ENCODE results near the gene WFIKKN2. TPM values are rescaled to one million over a fixed set of nuclear protein-coding genes. Genes with fewer than 3 reads are reported as not detected.
"Not testable (repeated sequence)": the region's sequence is repeated elsewhere in the genome, so short reads cannot be mapped to it uniquely, and the experiment has no call there.

The WFIKKN2 gene
- total and polyA plus RNA-seq, 2 experiments from 2014 or later = 0.34 TPM; not detected in 1

DNA sequence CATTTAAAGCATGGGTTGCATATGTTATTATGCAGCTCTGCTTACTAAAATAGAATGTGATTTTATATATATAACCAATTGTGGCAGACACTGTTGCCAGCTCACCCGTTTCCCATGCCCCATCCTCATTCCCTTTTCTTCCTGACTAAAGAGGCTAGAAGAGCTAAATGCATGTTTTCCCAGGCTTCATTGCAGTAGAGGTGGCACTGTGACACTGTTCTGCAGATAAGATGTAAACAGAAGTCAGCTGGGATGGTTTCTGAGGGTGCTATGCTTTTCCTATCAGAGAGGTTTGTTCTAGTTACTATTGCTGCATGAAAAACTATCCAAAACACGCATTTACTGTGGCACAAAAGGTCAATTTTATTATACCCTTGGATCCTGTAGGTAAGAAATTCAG lies 36.5 kb downstream of the WFIKKN2 start:
- Histone ChIP-seq H3K4me3 (no peak overlapping the region), H3K27ac (no peak overlapping the region), H3K4me1 (ENCODE audit: low read depth) (peaks cover 11% of the 10 kb centered on the region), H3K9me3 (ENCODE audit: low read depth) (no peaks in the 10 kb centered on the region), H3K27me3 (no peaks in the 10 kb centered on the region), H3K36me3 (no peaks in the 10 kb centered on the region)
- TF ChIP-seq, protein P1, sequence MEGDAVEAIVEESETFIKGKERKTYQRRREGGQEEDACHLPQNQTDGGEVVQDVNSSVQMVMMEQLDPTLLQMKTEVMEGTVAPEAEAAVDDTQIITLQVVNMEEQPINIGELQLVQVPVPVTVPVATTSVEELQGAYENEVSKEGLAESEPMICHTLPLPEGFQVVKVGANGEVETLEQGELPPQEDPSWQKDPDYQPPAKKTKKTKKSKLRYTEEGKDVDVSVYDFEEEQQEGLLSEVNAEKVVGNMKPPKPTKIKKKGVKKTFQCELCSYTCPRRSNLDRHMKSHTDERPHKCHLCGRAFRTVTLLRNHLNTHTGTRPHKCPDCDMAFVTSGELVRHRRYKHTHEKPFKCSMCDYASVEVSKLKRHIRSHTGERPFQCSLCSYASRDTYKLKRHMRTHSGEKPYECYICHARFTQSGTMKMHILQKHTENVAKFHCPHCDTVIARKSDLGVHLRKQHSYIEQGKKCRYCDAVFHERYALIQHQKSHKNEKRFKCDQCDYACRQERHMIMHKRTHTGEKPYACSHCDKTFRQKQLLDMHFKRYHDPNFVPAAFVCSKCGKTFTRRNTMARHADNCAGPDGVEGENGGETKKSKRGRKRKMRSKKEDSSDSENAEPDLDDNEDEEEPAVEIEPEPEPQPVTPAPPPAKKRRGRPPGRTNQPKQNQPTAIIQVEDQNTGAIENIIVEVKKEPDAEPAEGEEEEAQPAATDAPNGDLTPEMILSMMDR (IDR thresholded peaks at IDR 0.05; ENCODE audit: low read depth, low read length) = no peak
- DNase-seq (ENCODE audit: low read depth in 1 of 2, low spot score in 1 of 2) = no peak

DNA sequence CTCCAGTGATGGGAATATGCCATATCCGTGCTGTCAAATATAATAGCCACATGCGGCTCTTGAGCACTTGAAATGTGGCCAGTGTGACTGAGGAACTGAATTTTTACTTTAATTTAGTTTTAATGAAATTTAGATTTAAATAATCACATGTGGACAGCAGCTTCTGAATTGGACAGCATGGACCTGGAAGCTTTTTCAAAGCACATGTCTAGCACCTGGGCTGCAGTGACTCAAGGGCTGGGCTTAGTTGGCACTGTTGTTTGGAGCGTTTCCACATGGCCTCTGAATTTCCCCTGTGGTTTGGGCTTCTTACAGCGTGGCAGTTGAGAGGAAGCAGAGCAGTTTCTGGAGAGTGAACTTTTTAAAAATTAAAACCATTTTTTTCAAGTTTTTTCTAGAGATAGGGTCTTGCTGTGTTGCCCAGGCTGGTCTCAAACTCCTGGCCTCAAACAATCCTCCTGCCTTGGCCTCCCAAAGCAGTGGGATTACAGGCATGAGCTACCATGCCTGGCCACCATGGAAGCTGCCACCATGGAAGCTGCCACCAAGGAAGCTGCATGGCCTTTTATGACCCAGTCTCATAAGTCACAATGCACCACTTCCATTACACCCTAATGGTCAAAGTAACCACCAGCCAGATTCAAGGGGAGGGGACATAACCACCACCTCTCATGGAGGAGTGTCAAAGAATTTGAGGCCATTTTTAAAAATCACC lies 37.5 kb downstream of the WFIKKN2 start:
- Histone ChIP-seq H3K27ac (no peak overlapping the region), H3K4me1 (ENCODE audit: low read depth) (peaks cover 11% of the 10 kb centered on the region), H3K27me3 (no peaks in the 10 kb centered on the region), H3K36me3 (no peaks in the 10 kb centered on the region), H3K9me3 (ENCODE audit: low read depth) (no peaks in the 10 kb centered on the region), H3K4me3 (no peak overlapping the region)
- TF ChIP-seq, protein P1 (IDR thresholded peaks at IDR 0.05; ENCODE audit: low read depth, low read length) = no peak
- peak in 1 of 2 donors; percentile 71 for DNase-seq (ENCODE audit: low read depth in 1 of 2, low spot score in 1 of 2)

DNA sequence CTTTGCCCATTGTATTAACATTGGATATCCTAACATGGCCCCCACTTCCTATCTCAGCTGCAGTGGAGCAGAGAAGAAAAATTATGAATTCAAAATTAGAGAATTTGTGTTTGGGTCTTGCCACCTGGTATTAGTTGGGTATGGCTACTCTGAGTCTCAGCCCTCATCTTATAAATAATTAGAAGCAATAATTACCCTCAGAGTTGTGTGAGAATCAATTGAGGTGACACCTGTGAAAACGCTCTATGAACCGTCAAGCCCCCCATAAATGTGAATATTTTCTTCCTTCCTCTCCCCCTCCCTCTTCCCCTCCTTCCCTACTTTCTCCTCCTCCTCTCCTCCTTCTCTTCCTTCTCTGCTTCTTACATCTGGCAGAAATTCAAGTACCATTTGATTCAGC lies 39.7 kb downstream of the WFIKKN2 start:
- Histone ChIP-seq H3K27me3 (no peaks in the 10 kb centered on the region), H3K9me3 (ENCODE audit: low read depth) (no peaks in the 10 kb centered on the region), H3K4me3 (no peak overlapping the region), H3K27ac (no peak overlapping the region), H3K36me3 (no peaks in the 10 kb centered on the region), H3K4me1 (ENCODE audit: low read depth) (peaks cover 6% of the 10 kb centered on the region)
- no peak for DNase-seq (ENCODE audit: low read depth in 1 of 2, low spot score in 1 of 2)
- TF ChIP-seq, protein P1 (IDR thresholded peaks at IDR 0.05; ENCODE audit: low read depth, low read length) = no peak

DNA sequence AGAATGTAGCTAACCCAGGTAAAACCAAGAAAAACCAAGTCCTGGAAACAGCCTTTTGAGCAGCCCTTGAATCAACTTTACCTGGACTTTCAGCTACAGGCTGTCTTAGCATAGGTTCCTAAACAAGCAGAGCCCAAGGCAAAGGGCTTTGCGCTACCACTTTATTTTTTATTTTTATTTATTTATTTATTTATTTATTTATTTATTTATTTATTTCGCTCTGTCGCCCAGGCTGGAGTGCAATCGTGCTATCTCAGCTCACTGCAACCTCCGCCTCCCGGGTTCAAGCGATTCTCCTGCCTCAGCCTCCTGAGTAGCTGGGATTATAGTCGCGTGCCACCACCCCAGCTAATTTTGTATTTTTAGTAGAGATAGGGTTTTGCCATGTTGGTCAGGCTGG lies 41.7 kb downstream of the WFIKKN2 start:
- H3K27me3 ChIP-seq; H3K9me3 ChIP-seq (ENCODE audit: low read depth); H3K36me3 ChIP-seq; DNase-seq (ENCODE audit: low read depth in 1 of 2, low spot score in 1 of 2); H3K4me1 ChIP-seq (ENCODE audit: low read depth); H3K4me3 ChIP-seq; H3K27ac ChIP-seq: not testable (repeated sequence)

DNA sequence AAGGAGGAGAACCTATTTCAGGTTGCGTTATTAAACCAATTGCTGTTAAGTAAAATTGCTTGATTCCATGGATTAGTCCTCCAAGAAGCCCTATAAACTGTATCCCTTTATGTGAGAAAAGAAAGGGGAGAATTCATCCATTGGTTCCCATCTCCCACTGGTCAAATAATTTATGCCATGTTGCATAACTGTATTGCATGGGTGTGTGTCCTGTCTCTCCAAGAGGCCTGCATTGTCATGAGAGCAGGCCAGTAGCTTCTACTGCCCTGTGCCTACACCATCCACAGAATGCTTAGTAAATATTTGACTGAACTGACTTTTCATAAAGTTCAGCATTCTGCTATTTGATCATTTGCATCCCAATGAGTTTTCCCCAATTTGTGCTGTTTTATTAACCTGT lies 42.5 kb downstream of the WFIKKN2 start:
- no peak for DNase-seq (ENCODE audit: low read depth in 1 of 2, low spot score in 1 of 2)
- TF ChIP-seq, protein P1 (IDR thresholded peaks at IDR 0.05; ENCODE audit: low read depth, low read length) = no peak
- Histone ChIP-seq H3K4me1 (ENCODE audit: low read depth) (no peaks in the 10 kb centered on the region), H3K9me3 (ENCODE audit: low read depth) (no peaks in the 10 kb centered on the region), H3K4me3 (no peak overlapping the region), H3K27ac (no peak overlapping the region), H3K27me3 (no peaks in the 10 kb centered on the region), H3K36me3 (no peaks in the 10 kb centered on the region)

DNA sequence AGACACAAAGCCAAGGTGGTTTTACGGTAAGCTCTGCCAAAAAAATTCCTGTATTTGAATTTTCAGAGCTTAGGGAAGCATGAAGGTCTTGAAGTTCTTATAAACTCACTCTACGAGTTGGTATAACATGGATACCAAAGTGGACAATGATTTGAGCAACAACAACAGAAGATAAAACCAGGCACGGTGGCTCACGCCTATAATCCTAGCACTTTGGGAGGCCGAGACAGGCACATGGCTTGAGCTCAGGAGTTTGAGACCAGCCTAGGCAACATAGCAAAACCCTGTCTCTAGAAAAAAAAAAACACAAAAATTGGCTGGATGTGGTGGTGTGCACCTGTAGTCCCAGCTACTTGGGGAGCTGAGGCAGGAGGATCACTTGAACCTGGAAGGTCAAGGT lies 43.7 kb downstream of the WFIKKN2 start:
- Histone ChIP-seq H3K27ac (no peak overlapping the region), H3K4me1 (ENCODE audit: low read depth) (peaks cover 5% of the 10 kb centered on the region), H3K36me3 (no peaks in the 10 kb centered on the region), H3K4me3 (no peak overlapping the region), H3K9me3 (ENCODE audit: low read depth) (no peaks in the 10 kb centered on the region), H3K27me3 (no peaks in the 10 kb centered on the region)
- DNase-seq (ENCODE audit: low read depth in 1 of 2, low spot score in 1 of 2) = no peak
- TF ChIP-seq, protein P1 (IDR thresholded peaks at IDR 0.05; ENCODE audit: low read depth, low read length) = no peak

All from cardiac muscle cell (in vitro differentiated cells and primary cell).